Mesendoderm (in vitro differentiated cells): Measurements from ENCODE around the gene EVA1C.
"Not testable (repeated sequence)": the region's sequence is repeated elsewhere in the genome, so short reads cannot be mapped to it uniquely, and the experiment has no call there.

Experiments
- DNase-seq: peaks from one replicate; pipeline ENCODE4 v3.0.0; 2013
- H2AK5ac ChIP-seq: 2 replicates; pipeline ENCODE4 v1.6.1; 2013; ENCODE audit warnings: low read length, inconsistent platforms
- H2BK120ac ChIP-seq: 2 replicates; pipeline ENCODE4 v1.6.1; 2013; ENCODE audit warnings: low read depth, mild to moderate bottlenecking, low read length, moderate library complexity, mixed read lengths
- H2BK15ac ChIP-seq: replicated peaks from 2 replicates; pipeline ENCODE4 v1.6.1; 2013; ENCODE audit warnings: low read depth, mild to moderate bottlenecking, moderate library complexity
- H2BK5ac ChIP-seq: 2 replicates; pipeline ENCODE4 v1.6.1; 2013; ENCODE audit warnings: low read length, inconsistent platforms
- H3K18ac ChIP-seq: 2 replicates; pipeline ENCODE4 v1.6.1; 2013; ENCODE audit warnings: mild to moderate bottlenecking, low read length, mixed read lengths
- H3K23ac ChIP-seq: one replicate; pipeline ENCODE4 v1.6.1; 2013; ENCODE audit warnings: low read length
- H3K27ac ChIP-seq: 2 replicates; pipeline ENCODE4 v1.5.1; 2013; ENCODE audit warnings: low read depth, mild to moderate bottlenecking, inconsistent platforms, low read length, moderate library complexity
- H3K27me3 ChIP-seq: 2 replicates; pipeline ENCODE4 v1.6.1; 2013; ENCODE audit warnings: low read length, control low read depth, mild to moderate bottlenecking, inconsistent platforms; ENCODE audit not compliant: insufficient read depth, poor library complexity
- H3K36me3 ChIP-seq: 2 replicates; pipeline ENCODE4 v1.6.1; 2013; ENCODE audit warnings: low read length, inconsistent platforms; ENCODE audit not compliant: control insufficient read depth, insufficient read depth
- H3K4ac ChIP-seq: one replicate; pipeline ENCODE4 v1.6.1; 2013; ENCODE audit warnings: low read depth, mild to moderate bottlenecking, low read length, moderate library complexity
- H3K4me1 ChIP-seq: 2 replicates; pipeline ENCODE4 v1.6.1; 2013; ENCODE audit warnings: low read depth, low read length, inconsistent platforms; ENCODE audit not compliant: control insufficient read depth
- H3K4me2 ChIP-seq: 2 replicates; pipeline ENCODE4 v1.6.1; 2013; ENCODE audit warnings: low read length
- H3K4me3 ChIP-seq: 2 replicates; pipeline ENCODE4 v1.5.1; 2013; ENCODE audit warnings: mild to moderate bottlenecking, low read length
- H3K56ac ChIP-seq: one replicate; pipeline ENCODE4 v1.6.1; 2013; ENCODE audit warnings: low read length
- H3K79me1 ChIP-seq: 2 replicates; pipeline ENCODE4 v1.6.1; 2013; ENCODE audit warnings: low read length, inconsistent platforms
- H3K79me2 ChIP-seq: 2 replicates; pipeline ENCODE4 v1.6.1; 2013; ENCODE audit warnings: mild to moderate bottlenecking, low read length; ENCODE audit not compliant: control insufficient read depth, insufficient read depth
- H3K9ac ChIP-seq: 2 replicates; pipeline ENCODE4 v1.6.1; 2013; ENCODE audit warnings: low read length, inconsistent platforms
- H4K5ac ChIP-seq: one replicate; pipeline ENCODE4 v1.6.1; 2013; ENCODE audit warnings: low read length
- H4K8ac ChIP-seq: one replicate; pipeline ENCODE4 v1.6.1; 2013; ENCODE audit warnings: low read depth, mild to moderate bottlenecking, control low read depth, low read length, moderate library complexity
- WGBS: extraction: QIAGEN DNeasy Blood & Tissue Kit; methylation state at CpG from one replicate; pipeline ENCODE4 v1.1.7; 2013; ENCODE audit warnings: low lambda C conversion rate, missing lambda C conversion rate; ENCODE audit not compliant: insufficient coverage; ENCODE audit errors: extremely low coverage; 5-methylcytosine and 5-hydroxymethylcytosine counted together

EVA1C gene

DNA sequence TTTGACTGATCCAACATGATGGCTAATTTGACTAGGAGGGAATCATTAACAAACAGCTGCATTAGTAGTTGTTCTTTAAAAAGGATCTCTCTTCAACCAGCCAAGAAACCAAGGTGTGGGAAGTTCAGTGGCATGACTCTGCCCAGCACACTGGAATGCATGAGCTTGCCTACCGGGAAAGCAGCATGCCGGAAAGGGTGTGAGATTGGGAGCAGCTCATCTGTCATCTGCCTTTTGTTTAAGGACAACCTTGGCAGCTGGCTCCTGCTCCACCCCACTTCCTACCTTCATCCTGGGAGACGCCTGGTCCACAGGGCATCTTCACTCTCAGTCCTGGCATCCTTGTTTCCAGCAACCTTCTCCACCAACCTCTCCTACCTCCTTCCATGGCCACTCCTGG lies 33.9 kb downstream of the EVA1C start:
- H2BK120ac ChIP-seq, H3K56ac ChIP-seq, H3K4me2 ChIP-seq, H2BK15ac ChIP-seq, H3K36me3 ChIP-seq, H3K27ac ChIP-seq, H3K9ac ChIP-seq, H3K4ac ChIP-seq, DNase-seq, H3K4me3 ChIP-seq, H2AK5ac ChIP-seq, H4K8ac ChIP-seq, H2BK5ac ChIP-seq, H3K79me1 ChIP-seq, H3K79me2 ChIP-seq, H3K18ac ChIP-seq, H3K27me3 ChIP-seq, H4K5ac ChIP-seq, H3K23ac ChIP-seq, H3K4me1 ChIP-seq: not testable (repeated sequence)
- WGBS, result no CpG with 5 or more reads among the region's 3 CpGs

DNA sequence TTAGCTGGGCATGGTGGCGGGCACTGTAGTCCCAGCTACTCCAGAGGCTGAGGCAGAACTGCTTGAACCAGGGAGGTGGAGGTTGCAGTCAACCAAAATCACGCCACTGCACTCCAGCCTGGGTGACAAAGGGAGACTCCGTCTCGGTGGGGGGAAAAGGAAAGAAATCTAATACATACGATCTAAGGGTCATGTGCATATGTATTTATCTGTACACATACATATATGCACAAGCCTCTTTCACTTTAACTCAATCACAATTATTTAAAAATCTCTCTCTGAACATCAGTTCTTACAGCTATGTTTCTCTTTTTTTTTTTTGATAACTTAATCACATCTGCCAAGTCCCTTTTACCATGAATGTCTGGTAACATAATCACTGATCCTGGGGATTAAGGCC lies 34.7 kb downstream of the EVA1C start:
- no peaks in the 10 kb centered on the region for H3K36me3 ChIP-seq
- DNase-seq, result no peak
- H3K27ac ChIP-seq, result no peak overlapping the region
- H3K4me1 ChIP-seq, result no peaks in the 10 kb centered on the region
- no peak overlapping the region for H3K4ac ChIP-seq
- H3K79me1 ChIP-seq, result no peaks in the 10 kb centered on the region
- H2BK5ac ChIP-seq, result no peak overlapping the region
- no peak overlapping the region for H2AK5ac ChIP-seq
- H2BK15ac ChIP-seq, result no peak overlapping the region
- H3K23ac ChIP-seq, result no peak overlapping the region
- no peak overlapping the region for H4K5ac ChIP-seq
- H3K4me2 ChIP-seq, result no peak overlapping the region
- H3K27me3 ChIP-seq, result no peaks in the 10 kb centered on the region
- H3K9ac ChIP-seq, result no peak overlapping the region
- no CpG with 5 or more reads among the region's 5 CpGs for WGBS
- H3K18ac ChIP-seq, result no peak overlapping the region
- no peak overlapping the region for H3K4me3 ChIP-seq
- H2BK120ac ChIP-seq, result no peak overlapping the region
- no peak overlapping the region for H4K8ac ChIP-seq
- H3K79me2 ChIP-seq, result no peaks in the 10 kb centered on the region
- no peak overlapping the region for H3K56ac ChIP-seq

DNA sequence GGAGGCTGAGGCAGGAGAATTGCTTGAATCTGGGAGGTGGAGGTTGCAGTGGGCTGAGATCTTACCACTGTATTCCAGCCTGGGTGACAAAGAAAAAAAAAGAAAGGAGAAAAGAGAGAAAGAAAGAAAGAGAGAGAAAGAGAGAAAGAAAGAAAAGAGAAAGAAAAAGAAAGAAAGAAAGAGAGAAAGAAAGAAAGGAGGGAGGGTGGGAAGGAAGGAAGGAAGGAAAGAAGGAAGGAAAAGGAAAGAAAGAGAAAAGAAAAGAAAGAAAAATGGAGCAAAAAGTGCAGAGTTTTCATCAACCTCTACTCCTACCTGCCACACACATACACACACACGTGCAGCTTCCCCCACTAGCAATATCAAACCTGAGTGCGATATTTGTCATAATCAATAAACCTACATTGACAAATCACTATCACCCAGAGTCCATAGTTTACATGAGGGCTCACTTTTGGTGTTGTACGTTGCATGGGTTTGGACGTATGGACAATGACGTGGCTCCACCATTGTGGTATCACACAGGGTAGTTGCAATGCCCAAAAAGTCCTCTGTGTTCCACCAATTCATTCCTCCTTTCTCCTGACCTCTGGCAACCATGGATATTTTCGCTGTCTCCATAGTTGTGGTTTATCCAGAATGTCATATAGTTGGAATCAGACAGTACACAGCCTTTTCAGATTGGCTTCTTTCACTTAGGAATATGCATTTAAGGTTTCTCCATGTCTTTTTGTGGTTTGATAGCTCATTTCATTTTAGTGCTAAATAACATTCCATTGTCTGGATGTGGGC lies 36.5 kb downstream of the EVA1C start:
- Histone ChIP-seq H3K4me3 (no peak overlapping the region), H3K4ac (no peak overlapping the region), H4K8ac (no peak overlapping the region), H3K23ac (no peak overlapping the region), H3K56ac (no peak overlapping the region), H3K79me1 (no peaks in the 10 kb centered on the region), H2BK120ac (no peak overlapping the region), H3K4me2 (no peak overlapping the region), H4K5ac (no peak overlapping the region), H2BK15ac (no peak overlapping the region), H3K36me3 (no peaks in the 10 kb centered on the region), H3K9ac (no peak overlapping the region), H3K27me3 (no peaks in the 10 kb centered on the region), H2BK5ac (no peak overlapping the region), H3K79me2 (no peaks in the 10 kb centered on the region), H3K18ac (no peak overlapping the region), H3K4me1 (no peaks in the 10 kb centered on the region), H2AK5ac (no peak overlapping the region), H3K27ac (no peak overlapping the region)
- DNase-seq, result no peak
- WGBS, result no CpG with 5 or more reads among the region's 6 CpGs

DNA sequence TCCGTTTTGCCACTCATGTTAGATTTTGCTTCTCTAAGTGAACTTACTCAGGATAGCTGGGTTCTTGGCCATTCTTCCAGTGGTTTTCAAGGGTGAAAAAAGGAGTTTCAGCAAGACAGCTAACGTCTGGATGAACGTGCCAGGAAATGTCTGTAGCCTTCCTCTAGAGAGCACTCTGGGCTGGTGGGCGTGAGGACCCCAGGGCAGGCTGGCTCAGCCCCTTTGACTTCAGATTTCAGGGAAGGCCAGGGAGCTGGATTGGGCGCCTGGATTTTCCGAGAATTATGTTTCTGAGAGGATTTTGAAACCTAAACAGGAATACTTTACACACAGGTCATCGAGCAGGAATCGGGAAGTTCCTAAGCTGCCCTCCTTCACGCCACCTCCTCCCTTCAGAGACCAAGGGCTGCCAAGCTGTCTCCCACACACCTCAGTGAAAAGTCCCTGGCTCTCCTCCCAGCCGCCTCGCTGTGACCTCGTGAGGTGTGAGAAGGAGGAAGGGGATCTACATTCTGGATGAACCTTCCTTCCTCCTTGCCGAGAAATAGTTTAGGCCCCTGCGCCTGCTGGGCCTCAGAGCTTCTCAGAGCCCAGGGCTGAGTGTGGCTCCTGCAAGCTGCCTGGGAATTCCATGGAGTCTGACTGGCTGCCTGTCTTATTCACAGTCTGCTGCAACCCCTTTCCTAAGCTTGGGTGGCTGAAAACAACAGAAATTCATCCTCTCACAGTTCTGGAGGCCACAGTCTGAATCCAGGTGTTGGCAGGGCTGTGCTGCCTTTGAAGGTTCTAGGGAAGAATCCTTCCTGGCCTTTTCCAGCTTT lies 38.6 kb downstream of the EVA1C start:
- H3K36me3 ChIP-seq, H3K4me2 ChIP-seq, H3K27ac ChIP-seq, H2BK120ac ChIP-seq, H3K4me3 ChIP-seq, DNase-seq, H3K27me3 ChIP-seq, H3K9ac ChIP-seq, H3K56ac ChIP-seq, H3K18ac ChIP-seq, H3K4me1 ChIP-seq, H3K4ac ChIP-seq, H4K8ac ChIP-seq, H3K79me1 ChIP-seq, H4K5ac ChIP-seq, H3K79me2 ChIP-seq, H2BK15ac ChIP-seq, H2AK5ac ChIP-seq, H3K23ac ChIP-seq, H2BK5ac ChIP-seq: not testable (repeated sequence)
- no CpG with 5 or more reads among the region's 14 CpGs for WGBS

DNA sequence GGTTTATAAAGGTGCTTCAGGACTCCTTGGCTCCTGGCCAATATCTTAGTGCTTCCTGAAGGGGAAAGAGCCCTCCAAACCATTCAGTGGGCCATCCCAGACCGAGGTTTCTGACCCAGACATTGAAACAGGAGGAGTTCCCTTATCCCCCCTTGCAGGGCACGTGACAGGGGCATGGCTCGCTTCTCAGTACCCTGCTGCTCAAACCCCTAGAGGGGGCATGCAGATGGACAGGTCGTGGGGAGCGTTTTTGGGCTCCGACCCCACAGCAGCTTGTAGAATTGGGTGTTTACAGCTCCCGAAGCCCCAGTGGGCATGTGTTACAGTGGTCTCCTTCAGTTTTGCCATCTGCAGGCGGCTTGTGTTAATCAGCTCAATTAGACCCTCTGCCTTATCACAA lies 39.7 kb downstream of the EVA1C start:
- H3K9ac ChIP-seq, H3K27ac ChIP-seq, H2AK5ac ChIP-seq, H3K4me2 ChIP-seq, H3K18ac ChIP-seq, H2BK5ac ChIP-seq, H3K27me3 ChIP-seq, H4K8ac ChIP-seq, H3K4me1 ChIP-seq, H3K56ac ChIP-seq, DNase-seq, H3K23ac ChIP-seq, H4K5ac ChIP-seq, H2BK15ac ChIP-seq, H3K36me3 ChIP-seq, H3K4ac ChIP-seq, H2BK120ac ChIP-seq, H3K79me2 ChIP-seq, H3K79me1 ChIP-seq, H3K4me3 ChIP-seq: not testable (repeated sequence)
- no CpG with 5 or more reads among the region's 8 CpGs for WGBS
